GM19468 (cell line): ENCODE data around the gene PSMB2.
A peak's percentile ranks its signal among the peaks of the same experiment; 100 is the strongest.
"Not testable (repeated sequence)": the region's sequence is repeated elsewhere in the genome, so short reads cannot be mapped to it uniquely, and the experiment has no call there.

ENCODE experiments used
- ATAC-seq: cut with Tn5 transposase; IDR thresholded peaks from one replicate; pipeline ENCODE4 v1.9.1; 2021; ENCODE audit warnings: mild to moderate bottlenecking, moderate library complexity, moderate number of reproducible peaks; ENCODE audit not compliant: unreplicated experiment; ENCODE audit errors: extremely low read depth

PSMB2 gene

GRCh38 chr1:35597870-35598269 is 43.5 kb downstream of the PSMB2 start:
- ATAC-seq = no peak

- no peak for ATAC-seq
Measured at GRCh38 chr1:35595684-35596083, 45.6 kb downstream of the PSMB2 start.

- no peak for ATAC-seq
Measured at GRCh38 chr1:35594005-35594760, 47.1 kb downstream of the PSMB2 start.

- no peak for ATAC-seq
Measured at GRCh38 chr1:35592991-35593769, 48.1 kb downstream of the PSMB2 start.

GRCh38 chr1:35591211-35591610 is 50.1 kb downstream of the PSMB2 start:
- ATAC-seq = no peak

- ATAC-seq = no peak
Measured at GRCh38 chr1:35590476-35591040, 50.8 kb downstream of the PSMB2 start.

- no peak for ATAC-seq
Measured at GRCh38 chr1:35589516-35590427, 51.6 kb downstream of the PSMB2 start.

- no peak for ATAC-seq
Measured at GRCh38 chr1:35588197-35588910, 53.0 kb downstream of the PSMB2 start.

- no peak for ATAC-seq
Measured at GRCh38 chr1:35587736-35588135, 53.6 kb downstream of the PSMB2 start.

- ATAC-seq = no peak
Measured at GRCh38 chr1:35586808-35587207, 54.5 kb downstream of the PSMB2 start.

- not testable (repeated sequence) for ATAC-seq
Measured at GRCh38 chr1:35585805-35586204, 55.5 kb downstream of the PSMB2 start.

GRCh38 chr1:35585281-35585680 is 56.0 kb downstream of the PSMB2 start:
- no peak for ATAC-seq

- not testable (repeated sequence) for ATAC-seq
Measured at GRCh38 chr1:35581621-35582020, 59.7 kb downstream of the PSMB2 start.

- ATAC-seq = no peak
Measured at GRCh38 chr1:35580949-35581388, 60.4 kb downstream of the PSMB2 start.

GRCh38 chr1:35577071-35577998 is 64.0 kb downstream of the PSMB2 start:
- peak; percentile 23 for ATAC-seq

- not testable (repeated sequence) for ATAC-seq
Measured at GRCh38 chr1:35576766-35577070, 64.6 kb downstream of the PSMB2 start.

GRCh38 chr1:35576061-35576765 is 65.1 kb downstream of the PSMB2 start:
- ATAC-seq = no peak

- ATAC-seq = no peak
Measured at GRCh38 chr1:35575416-35575958, 65.8 kb downstream of the PSMB2 start.
